GM12872 (cell line): ENCODE measurements around the gene SULT1E1.
A peak's percentile ranks its signal among the peaks of the same experiment; 100 is the strongest.

Experiments used
- TF ChIP-seq, protein P1 (sequence below): IDR thresholded peaks from 3 replicates; pipeline ENCODE4 v1.5.1; 2011; ENCODE audit warnings: low read depth, mild to moderate bottlenecking, low read length, moderate library complexity; ENCODE audit not compliant: insufficient read depth

The SULT1E1 gene

DNA sequence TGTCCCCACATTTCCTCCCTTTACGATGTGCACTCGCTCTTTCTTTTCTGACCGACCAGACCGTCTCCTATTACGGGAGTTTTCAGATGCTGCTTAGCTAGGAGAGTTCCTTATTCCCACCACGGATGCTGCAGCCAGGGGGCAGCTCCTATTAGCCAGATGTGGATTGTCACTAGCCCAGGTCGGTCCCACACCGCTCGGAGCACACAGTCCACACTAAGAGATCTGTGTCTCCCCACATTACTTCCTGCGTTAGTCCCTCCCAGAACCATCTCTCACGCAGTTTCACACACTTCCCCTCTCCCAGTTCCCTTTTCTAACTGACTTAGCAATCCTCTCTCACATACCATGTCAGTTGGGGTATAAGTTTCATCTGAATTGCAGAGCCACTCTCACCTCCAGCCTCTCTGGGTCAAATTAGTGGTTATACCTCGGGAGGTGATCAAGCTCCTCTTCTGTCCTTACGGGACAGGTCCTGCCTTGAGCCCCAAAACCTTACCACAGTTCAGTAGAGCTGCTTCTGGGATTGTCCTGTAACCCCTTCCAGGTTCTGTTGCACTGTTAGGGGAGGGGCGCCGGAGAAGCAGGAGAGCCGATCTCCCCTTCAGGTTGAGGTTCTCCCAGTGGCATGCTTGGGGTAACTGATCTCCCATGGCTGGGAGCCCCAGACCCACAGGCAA is 28.2 kb downstream of the SULT1E1 start:
- TF ChIP-seq, protein P1, sequence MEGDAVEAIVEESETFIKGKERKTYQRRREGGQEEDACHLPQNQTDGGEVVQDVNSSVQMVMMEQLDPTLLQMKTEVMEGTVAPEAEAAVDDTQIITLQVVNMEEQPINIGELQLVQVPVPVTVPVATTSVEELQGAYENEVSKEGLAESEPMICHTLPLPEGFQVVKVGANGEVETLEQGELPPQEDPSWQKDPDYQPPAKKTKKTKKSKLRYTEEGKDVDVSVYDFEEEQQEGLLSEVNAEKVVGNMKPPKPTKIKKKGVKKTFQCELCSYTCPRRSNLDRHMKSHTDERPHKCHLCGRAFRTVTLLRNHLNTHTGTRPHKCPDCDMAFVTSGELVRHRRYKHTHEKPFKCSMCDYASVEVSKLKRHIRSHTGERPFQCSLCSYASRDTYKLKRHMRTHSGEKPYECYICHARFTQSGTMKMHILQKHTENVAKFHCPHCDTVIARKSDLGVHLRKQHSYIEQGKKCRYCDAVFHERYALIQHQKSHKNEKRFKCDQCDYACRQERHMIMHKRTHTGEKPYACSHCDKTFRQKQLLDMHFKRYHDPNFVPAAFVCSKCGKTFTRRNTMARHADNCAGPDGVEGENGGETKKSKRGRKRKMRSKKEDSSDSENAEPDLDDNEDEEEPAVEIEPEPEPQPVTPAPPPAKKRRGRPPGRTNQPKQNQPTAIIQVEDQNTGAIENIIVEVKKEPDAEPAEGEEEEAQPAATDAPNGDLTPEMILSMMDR = no peak

DNA sequence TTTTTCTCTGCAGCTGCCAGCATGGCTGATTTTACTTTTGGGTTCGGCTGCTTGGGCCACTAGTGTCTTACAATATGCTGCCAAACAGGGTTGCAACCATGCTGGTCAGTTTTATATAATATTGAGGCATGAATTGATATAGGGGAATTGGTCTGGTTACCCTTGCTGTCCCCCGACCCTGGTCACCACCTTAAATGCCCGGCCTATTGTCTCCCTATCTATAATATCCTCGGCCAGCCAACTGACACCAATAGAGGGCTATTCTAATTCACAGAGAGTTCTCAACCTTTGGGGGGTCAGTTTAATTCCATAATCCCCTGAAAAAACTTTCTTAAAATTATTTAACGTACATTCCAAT is 28.7 kb downstream of the SULT1E1 start:
- TF ChIP-seq, protein P1 = no peak

DNA sequence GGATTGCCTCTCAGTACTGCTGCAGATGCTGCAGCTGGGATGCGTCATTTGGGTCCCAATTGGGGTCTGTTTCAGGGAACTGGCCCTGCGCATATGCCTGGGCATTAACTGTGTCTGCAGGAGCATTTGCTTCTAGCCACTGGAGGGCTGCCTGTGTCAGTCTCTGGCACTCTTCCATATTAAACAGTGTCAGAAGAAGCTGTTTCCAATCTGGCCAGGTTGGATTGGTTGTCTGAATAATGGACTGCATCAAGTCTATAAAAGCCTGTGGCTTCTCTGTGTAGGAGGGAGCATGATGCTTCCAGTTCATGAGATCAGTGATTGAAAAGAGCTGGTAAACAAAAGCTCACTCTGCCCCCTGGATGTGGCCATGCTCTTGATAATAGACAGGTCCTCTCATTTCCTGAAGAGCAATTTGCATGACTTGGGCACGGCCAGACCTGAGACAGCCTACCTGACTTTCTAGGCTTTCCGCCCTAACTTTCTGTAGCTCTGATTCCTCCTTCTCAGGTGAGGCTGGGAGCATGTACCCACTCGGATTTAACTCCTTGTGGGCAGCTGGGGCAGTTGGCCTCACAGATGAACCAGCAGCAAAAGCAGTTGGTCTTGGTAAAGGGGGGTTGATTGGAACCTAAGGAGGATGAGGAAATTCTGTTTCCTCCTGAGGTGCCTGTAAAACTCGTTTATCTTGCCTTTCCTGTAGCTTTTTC is 29.2 kb downstream of the SULT1E1 start:
- TF ChIP-seq, protein P1 = no peak

DNA sequence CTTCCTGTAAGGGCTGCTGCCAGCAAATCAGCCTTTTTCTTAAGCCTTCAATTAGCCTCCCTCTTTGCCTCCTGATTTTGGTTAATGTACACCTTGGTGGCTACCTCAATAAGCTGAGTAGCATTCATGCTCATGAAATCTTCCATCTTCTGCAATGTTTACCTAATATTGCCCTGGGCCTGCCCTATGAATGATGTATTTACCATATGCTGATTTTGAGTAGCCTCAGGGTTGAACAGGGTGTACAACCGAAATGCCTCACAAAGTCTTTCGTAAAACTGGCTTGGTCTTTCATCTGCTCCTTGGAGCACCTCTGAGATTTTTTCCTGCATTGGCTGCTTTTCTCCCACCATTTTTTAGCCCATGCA is 29.8 kb downstream of the SULT1E1 start:
- TF ChIP-seq, protein P1 = no peak

DNA sequence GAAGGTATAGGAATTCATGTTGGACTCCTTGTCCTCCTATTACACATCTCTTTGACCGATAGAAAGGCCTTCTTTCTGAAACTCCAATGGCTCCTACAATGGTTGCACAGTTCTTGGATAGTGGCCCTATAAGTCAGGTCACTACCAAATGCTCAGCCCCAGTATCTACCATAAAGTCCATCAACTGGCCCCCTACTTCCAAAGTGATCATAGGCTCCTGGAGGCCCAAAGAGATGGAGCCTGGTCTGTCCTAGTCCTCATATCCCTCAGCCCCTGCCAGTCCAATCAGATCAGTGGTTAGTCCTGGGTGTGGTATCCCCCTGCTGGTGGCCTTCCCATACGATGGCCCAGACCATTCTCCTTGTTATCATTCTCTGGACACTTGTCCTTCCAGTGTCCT is 30.3 kb downstream of the SULT1E1 start:
- TF ChIP-seq, protein P1 = no peak

DNA sequence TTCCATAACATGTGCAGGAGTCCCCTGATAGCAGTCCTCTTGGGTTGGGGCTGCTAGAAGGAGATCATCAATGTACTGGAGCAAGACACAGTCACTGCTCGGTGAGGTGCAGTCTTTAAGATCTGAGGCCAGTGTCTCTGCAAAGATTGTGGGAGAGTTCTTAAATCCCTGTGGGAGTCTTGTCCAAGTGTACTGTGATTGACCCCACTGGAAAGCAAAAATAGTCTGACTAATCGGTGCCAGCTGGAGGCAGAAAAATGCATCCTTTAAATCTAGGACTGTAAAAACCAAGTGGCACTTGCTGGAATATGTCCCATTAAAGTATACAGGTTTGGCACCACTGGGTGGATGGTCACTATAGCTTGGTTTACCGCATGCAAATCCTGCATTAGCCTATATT is 31.1 kb downstream of the SULT1E1 start:
- TF ChIP-seq, protein P1 = no peak

DNA sequence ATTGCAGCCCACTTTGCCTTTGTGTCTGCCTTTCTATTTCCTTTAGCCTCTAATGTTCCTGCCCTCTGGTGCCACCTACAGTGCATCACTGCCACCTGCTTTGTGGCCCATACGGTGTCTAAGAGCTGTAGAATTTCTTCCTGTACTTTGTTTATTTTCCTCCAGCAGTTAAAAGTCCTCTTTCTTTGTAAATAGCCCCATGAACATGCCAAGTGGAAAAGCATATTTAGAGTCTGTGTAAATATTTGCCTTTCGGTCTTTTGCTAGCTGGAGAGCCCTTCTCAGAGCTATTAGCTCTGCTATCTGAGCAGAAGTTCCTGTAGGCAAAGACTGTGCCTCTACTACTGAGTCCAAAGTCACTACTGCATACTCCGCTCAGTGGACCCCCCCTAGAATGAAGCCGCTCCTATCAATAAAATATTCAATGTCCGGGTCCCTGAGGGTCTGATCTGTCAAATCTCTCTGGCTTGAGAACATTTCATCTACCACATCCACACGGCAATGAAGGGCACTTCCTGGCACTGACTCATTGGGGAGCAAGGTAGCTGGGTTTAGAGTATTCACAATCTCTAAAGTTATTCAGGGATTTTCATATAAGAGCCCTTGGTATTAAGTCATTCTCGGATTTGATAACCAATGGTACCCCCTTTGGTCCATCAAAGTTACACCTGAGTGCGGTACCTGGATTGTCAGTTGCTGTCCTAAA is 36.3 kb downstream of the SULT1E1 start:
- TF ChIP-seq, protein P1 = peak; percentile 68
